SK-N-SH (cell line): ENCODE results near the gene LRRC15. TPM values are rescaled to one million over a fixed set of nuclear protein-coding genes. Genes with fewer than 3 reads are reported as not detected.

Source experiments
- CTCF ChIA-PET: fragments of 300-600, 350-600 bp; formaldehyde crosslinking; extraction: SDS; loops from one replicate; lab custom pipeline; 2021; lab: Yijun Ruan, JAX
- POLR2A ChIA-PET: fragments of 350-600 bp; sonication (Branson Sonifier 250); formaldehyde crosslinking; extraction: SDS; loops from one replicate; lab custom pipeline; 2020; ENCODE audit warnings: antibody characterized with exemption, inconsistent platforms; lab: Yijun Ruan, JAX
- DNase-seq: peaks from one replicate; pipeline ENCODE4 v3.0.0; 2012
- H2AFZ ChIP-seq: fragments of 200-600 bp; sonication (generic); 2 replicates; pipeline ENCODE4 v1.8.1; 2016; ENCODE audit warnings: antibody characterized with exemption, mild to moderate bottlenecking, low read depth
- H3F3A ChIP-seq: fragments of 200-600 bp; sonication (generic); replicated peaks from 2 replicates; pipeline ENCODE3; 2016; ENCODE audit warnings: antibody characterized with exemption, mild to moderate bottlenecking; ENCODE audit not compliant: insufficient read depth
- H3K27ac ChIP-seq, 2 experiments: fragments of 200-500 bp in 1 of 2; fragments of 200-600 bp in 1 of 2; sonication (Bioruptor generic) in 1 of 2; sonication (generic), shearing (Covaris generic) in 1 of 2; 2 replicates each; pipeline versions ENCODE4 v1.5.1 to v1.6.1; 2014 to 2016; ENCODE audit warnings: low read depth in 2 of 2, inconsistent platforms in 1 of 2, low read length in 1 of 2, mild to moderate bottlenecking in 1 of 2, mixed read lengths in 1 of 2
- H3K27me3 ChIP-seq: fragments of 200-600 bp; sonication (generic), shearing (Covaris generic); 2 replicates; pipeline ENCODE4 v1.6.1; 2016; ENCODE audit warnings: mixed run types; ENCODE audit not compliant: insufficient read depth
- H3K36me3 ChIP-seq, 2 experiments: fragments of 200-500 bp in 1 of 2; fragments of 200-600 bp in 1 of 2; sonication (Bioruptor generic) in 1 of 2; sonication (generic) in 1 of 2; replicated peaks in 1 of 2; 2 replicates each; pipeline versions ENCODE3 to v1.5.1; 2014 to 2016; ENCODE audit warnings: low read length in 1 of 2, mild to moderate bottlenecking in 1 of 2; ENCODE audit not compliant: insufficient read depth in 2 of 2, control insufficient read depth in 1 of 2
- H3K4me1 ChIP-seq, 2 experiments: fragments of 200-500 bp in 1 of 2; fragments of 200-600 bp in 1 of 2; sonication (Bioruptor generic) in 1 of 2; sonication (generic), shearing (Covaris generic) in 1 of 2; 2 replicates each; pipeline versions ENCODE4 v1.5.1 to v1.6.1; 2014 to 2016; ENCODE audit warnings: low read depth in 1 of 2, low read length in 1 of 2, mixed run types in 1 of 2; ENCODE audit not compliant: insufficient read depth in 2 of 2, control insufficient read depth in 1 of 2
- H3K4me2 ChIP-seq: fragments of 200-600 bp; sonication (generic), shearing (Covaris generic); 2 replicates; pipeline ENCODE4 v1.6.1; 2017; ENCODE audit warnings: mixed run types
- H3K4me3 ChIP-seq, 2 experiments: fragments of 200-500 bp in 1 of 2; fragments of 200-600 bp in 1 of 2; sonication (Bioruptor generic) in 1 of 2; sonication (generic), shearing (Covaris generic) in 1 of 2; 2 replicates each; pipeline versions ENCODE4 v1.5.1 to v1.8.1; 2014 to 2016; ENCODE audit warnings: low read depth in 2 of 2, inconsistent platforms in 1 of 2, low read length in 1 of 2, mild to moderate bottlenecking in 1 of 2, mixed read lengths in 1 of 2, moderate library complexity in 1 of 2
- H3K79me2 ChIP-seq: fragments of 200-600 bp; sonication (generic); 2 replicates; pipeline ENCODE4 v1.8.1; 2017; ENCODE audit warnings: mild to moderate bottlenecking; ENCODE audit not compliant: insufficient read depth
- H3K9ac ChIP-seq: fragments of 200-600 bp; sonication (generic); 2 replicates; pipeline ENCODE4 v1.6.1; 2017; ENCODE audit warnings: mixed run types
- H3K9me2 ChIP-seq: fragments of 200-600 bp; sonication (generic); 2 replicates; pipeline ENCODE4 v1.6.1; 2017; ENCODE audit warnings: mixed run types
- H3K9me3 ChIP-seq: fragments of 200-600 bp; sonication (generic); 2 replicates; pipeline ENCODE4 v1.6.1; 2017; ENCODE audit warnings: mixed run types, mild to moderate bottlenecking, moderate library complexity
- H4K20me1 ChIP-seq: fragments of 200-600 bp; sonication (generic); 2 replicates; pipeline ENCODE4 v1.6.1; 2017; ENCODE audit warnings: mild to moderate bottlenecking, mixed run types; ENCODE audit not compliant: insufficient read depth
- CHD2 ChIP-seq: fragments of 150-350 bp; IDR thresholded peaks from 2 replicates; pipeline ENCODE4 v1.6.1; 2018; ENCODE audit warnings: low read length; ENCODE audit not compliant: partially characterized antibody
- ELF1 ChIP-seq: IDR thresholded peaks from 2 replicates; pipeline ENCODE4 v1.4.0; 2012
- FOSL2 ChIP-seq: IDR thresholded peaks from 2 replicates; pipeline ENCODE4 v1.4.0; 2012; ENCODE audit warnings: low read depth, mild to moderate bottlenecking, moderate library complexity, borderline replicate concordance
- FOXJ3 ChIP-seq: sonication (generic); formaldehyde crosslinking; IDR thresholded peaks from 2 replicates; pipeline ENCODE4 v1.5.1; 2020; ENCODE audit warnings: mild to moderate bottlenecking, missing genetic modification reagents
- FOXM1 ChIP-seq: IDR thresholded peaks from 2 replicates; pipeline ENCODE4 v1.4.0; 2012; ENCODE audit warnings: low read depth, mild to moderate bottlenecking
- GABPA ChIP-seq: IDR thresholded peaks from 2 replicates; pipeline ENCODE4 v1.4.0; 2012; ENCODE audit warnings: low read depth, mild to moderate bottlenecking
- MEF2A ChIP-seq: IDR thresholded peaks from 2 replicates; pipeline ENCODE4 v1.4.0; 2012; ENCODE audit warnings: low read depth, borderline replicate concordance
- NFIC ChIP-seq: IDR thresholded peaks from 2 replicates; pipeline ENCODE4 v1.4.0; 2012; ENCODE audit warnings: borderline replicate concordance
- PBX3 ChIP-seq: IDR thresholded peaks from 2 replicates; pipeline ENCODE4; 2012
- RCOR1 ChIP-seq: fragments of 150-350 bp; IDR thresholded peaks from 2 replicates; pipeline ENCODE4 v1.6.1; 2017; ENCODE audit warnings: antibody characterized with exemption, low read length
- REST ChIP-seq: IDR thresholded peaks from 2 replicates; pipeline ENCODE4 v1.6.1; 2012; ENCODE audit warnings: mild to moderate bottlenecking, low read depth, low read length, moderate library complexity
- RFX5 ChIP-seq: IDR thresholded peaks from 2 replicates; pipeline ENCODE4 v1.6.1; 2012; ENCODE audit warnings: mild to moderate bottlenecking, improper control_type of control experiment, low read length
- TAF1 ChIP-seq: IDR thresholded peaks from 2 replicates; pipeline ENCODE4 v1.6.1; 2012; ENCODE audit warnings: low read depth, mild to moderate bottlenecking, low read length, moderate library complexity, borderline replicate concordance
- TCF12 ChIP-seq: IDR thresholded peaks from 2 replicates; pipeline ENCODE4 v1.4.0; 2012
- YY1 ChIP-seq: IDR thresholded peaks from 2 replicates; pipeline ENCODE4 v1.4.0; 2012; ENCODE audit warnings: low read depth, mild to moderate bottlenecking
- WGBS: methylation state at CpG from one replicate; pipeline ENCODE4 v1.1.6; 2017; ENCODE audit warnings: low lambda C conversion rate; 5-methylcytosine and 5-hydroxymethylcytosine counted together
- polyA plus RNA-seq, 3 experiments: library from polyadenylated mRNA; depleted of rRNA; stranded (reverse); fragments of >200 nt; gene quantifications; 2 replicates each; pipeline ENCODE4 v1.2.3, GENCODE V29; 2012
- TF ChIP-seq, protein P1 (sequence below): IDR thresholded peaks from 2 replicates; pipeline ENCODE4 v1.4.0; 2012; ENCODE audit warnings: low read depth
- TF ChIP-seq, protein P2 (sequence below): IDR thresholded peaks from 2 replicates; pipeline ENCODE4 v1.4.0; 2012; ENCODE audit warnings: low read depth, borderline replicate concordance
- TF ChIP-seq, protein P3 (sequence below): fragments of 150-350 bp; IDR thresholded peaks from 2 replicates; pipeline ENCODE4 v1.6.1; 2017; ENCODE audit warnings: antibody characterized with exemption, low read length, low read depth, borderline replicate concordance
- TF ChIP-seq, protein P4 (sequence below): IDR thresholded peaks from 2 replicates; pipeline ENCODE4 v1.4.0; 2012; ENCODE audit warnings: low read depth, borderline replicate concordance

The LRRC15 gene
- polyA plus RNA-seq, 1 of the 3 experiments (the other 2 are of a cell fraction), result 0.02 TPM

- no peak for DNase-seq
- Histone ChIP-seq H3K4me1 (peaks cover 0 to 4% of the 10 kb centered on the region in 2 experiments; a peak in 1 of 4 replicates), H3K36me3 (no peaks in the 10 kb centered on the region), H3K79me2 (no peaks in the 10 kb centered on the region), H3K9me2 (no peaks in the 10 kb centered on the region), H3K4me3 (no peak overlapping the region), H2AFZ (no peak overlapping the region), H3K9me3 (no peaks in the 10 kb centered on the region), H3K27me3 (no peaks in the 10 kb centered on the region; the same call in 1 of the 2 replicates), H3K4me2 (no peak overlapping the region), H4K20me1 (no peaks in the 10 kb centered on the region), H3K9ac (no peak overlapping the region), H3F3A (no peaks in the 10 kb centered on the region)
- ChIA-PET POLR2A (no interaction called here), CTCF (interaction anchor here (1.0 to 1.5 kb wide), 3 partner anchors 18 to 23 kb away, joined by 3 read pairs; no protein-coding TSS in a partner anchor)
- no peak for TF ChIP-seq TAF1
- no peak for TF ChIP-seq REST
- TF ChIP-seq FOSL2, result no peak
- no peak for TF ChIP-seq FOXM1
- TF ChIP-seq ELF1, result no peak
- no peak for TF ChIP-seq NFIC
- TF ChIP-seq, protein P1, sequence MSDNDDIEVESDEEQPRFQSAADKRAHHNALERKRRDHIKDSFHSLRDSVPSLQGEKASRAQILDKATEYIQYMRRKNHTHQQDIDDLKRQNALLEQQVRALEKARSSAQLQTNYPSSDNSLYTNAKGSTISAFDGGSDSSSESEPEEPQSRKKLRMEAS, result no peak
- no peak for TF ChIP-seq RFX5
- TF ChIP-seq RCOR1, result no peak
- no peak for TF ChIP-seq YY1
- TF ChIP-seq, protein P2, sequence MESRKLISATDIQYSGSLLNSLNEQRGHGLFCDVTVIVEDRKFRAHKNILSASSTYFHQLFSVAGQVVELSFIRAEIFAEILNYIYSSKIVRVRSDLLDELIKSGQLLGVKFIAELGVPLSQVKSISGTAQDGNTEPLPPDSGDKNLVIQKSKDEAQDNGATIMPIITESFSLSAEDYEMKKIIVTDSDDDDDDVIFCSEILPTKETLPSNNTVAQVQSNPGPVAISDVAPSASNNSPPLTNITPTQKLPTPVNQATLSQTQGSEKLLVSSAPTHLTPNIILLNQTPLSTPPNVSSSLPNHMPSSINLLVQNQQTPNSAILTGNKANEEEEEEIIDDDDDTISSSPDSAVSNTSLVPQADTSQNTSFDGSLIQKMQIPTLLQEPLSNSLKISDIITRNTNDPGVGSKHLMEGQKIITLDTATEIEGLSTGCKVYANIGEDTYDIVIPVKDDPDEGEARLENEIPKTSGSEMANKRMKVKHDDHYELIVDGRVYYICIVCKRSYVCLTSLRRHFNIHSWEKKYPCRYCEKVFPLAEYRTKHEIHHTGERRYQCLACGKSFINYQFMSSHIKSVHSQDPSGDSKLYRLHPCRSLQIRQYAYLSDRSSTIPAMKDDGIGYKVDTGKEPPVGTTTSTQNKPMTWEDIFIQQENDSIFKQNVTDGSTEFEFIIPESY, result no peak
- TF ChIP-seq FOXJ3 (CRISPR knock-in tag), result no peak
- TF ChIP-seq TCF12, result no peak
- TF ChIP-seq, protein P3, sequence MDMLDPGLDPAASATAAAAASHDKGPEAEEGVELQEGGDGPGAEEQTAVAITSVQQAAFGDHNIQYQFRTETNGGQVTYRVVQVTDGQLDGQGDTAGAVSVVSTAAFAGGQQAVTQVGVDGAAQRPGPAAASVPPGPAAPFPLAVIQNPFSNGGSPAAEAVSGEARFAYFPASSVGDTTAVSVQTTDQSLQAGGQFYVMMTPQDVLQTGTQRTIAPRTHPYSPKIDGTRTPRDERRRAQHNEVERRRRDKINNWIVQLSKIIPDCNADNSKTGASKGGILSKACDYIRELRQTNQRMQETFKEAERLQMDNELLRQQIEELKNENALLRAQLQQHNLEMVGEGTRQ, result no peak
- no peak for TF ChIP-seq CHD2
- no peak for TF ChIP-seq GABPA
- TF ChIP-seq, protein P4, sequence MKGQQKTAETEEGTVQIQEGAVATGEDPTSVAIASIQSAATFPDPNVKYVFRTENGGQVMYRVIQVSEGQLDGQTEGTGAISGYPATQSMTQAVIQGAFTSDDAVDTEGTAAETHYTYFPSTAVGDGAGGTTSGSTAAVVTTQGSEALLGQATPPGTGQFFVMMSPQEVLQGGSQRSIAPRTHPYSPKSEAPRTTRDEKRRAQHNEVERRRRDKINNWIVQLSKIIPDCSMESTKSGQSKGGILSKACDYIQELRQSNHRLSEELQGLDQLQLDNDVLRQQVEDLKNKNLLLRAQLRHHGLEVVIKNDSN, result no peak
- TF ChIP-seq PBX3, result no peak
- no peak for TF ChIP-seq MEF2A
- TF ChIP-seq, all 33 proteins: peak for 0
- H3K27ac ChIP-seq, result no peak overlapping the region
- WGBS, result 84% methylated on average over 6 of the region's 6 CpGs
Observed at GRCh38 chr3:194384156-194384555, 14.6 kb upstream of the LRRC15 start.
